HG02852 (cell line): Measurements from ENCODE around the gene ARMC9.
"Not testable (repeated sequence)": the region's sequence is repeated elsewhere in the genome, so short reads cannot be mapped to it uniquely, and the experiment has no call there.

ENCODE experiments used
- ATAC-seq: cut with Tn5 transposase; IDR thresholded peaks from one replicate; pipeline ENCODE4 v1.9.1; 2021; ENCODE audit warnings: mild to moderate bottlenecking, moderate library complexity; ENCODE audit not compliant: unreplicated experiment

ARMC9 gene

GRCh38 chr2:231182513-231182899, 15.9 kb upstream of the ARMC9 start:
- no peak for ATAC-seq

DNA sequence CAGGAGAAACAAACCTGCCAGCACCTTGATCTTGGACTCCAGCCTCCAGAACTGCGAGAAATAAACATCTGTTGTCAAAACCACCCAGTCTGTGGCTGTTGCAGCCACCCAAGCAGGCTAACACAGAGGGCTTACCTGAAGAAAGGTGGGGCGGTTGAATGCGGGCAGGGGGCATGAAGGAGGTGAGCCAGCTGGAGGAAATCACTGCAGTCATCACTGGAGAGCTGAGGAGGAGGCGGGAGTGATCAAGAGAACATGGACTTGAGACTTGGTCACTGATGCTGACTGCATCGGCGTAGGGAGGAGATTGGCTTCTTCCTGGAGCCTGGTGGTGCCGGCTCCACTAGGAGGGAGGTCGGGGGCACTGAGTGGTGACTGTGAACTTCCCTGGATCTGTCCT, 14.6 kb upstream of the ARMC9 start:
- ATAC-seq: no peak

DNA sequence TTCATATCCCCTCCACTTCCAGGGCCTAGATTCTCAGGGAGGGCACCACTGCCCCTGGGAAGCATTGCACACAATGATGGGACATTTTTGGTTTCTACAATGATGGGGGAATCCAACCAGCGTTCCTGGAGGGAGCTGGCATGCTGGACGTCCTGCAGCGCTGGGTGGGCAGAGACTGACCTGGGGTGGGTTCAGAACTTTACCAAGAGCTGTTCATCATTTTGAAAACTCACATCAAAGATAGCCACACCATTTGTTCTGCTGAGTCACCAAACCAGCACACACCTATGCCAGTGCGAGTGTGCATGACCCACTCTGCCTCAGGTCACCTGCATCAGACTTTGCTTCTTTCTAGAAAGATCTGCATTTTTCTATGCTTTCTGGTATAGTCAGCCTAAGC, 14.1 kb upstream of the ARMC9 start:
- no peak for ATAC-seq

GRCh38 chr2:231185050-231185725, 13.2 kb upstream of the ARMC9 start:
- ATAC-seq: no peak

- no peak for ATAC-seq
Measured at GRCh38 chr2:231185886-231186285, 12.5 kb upstream of the ARMC9 start.

DNA sequence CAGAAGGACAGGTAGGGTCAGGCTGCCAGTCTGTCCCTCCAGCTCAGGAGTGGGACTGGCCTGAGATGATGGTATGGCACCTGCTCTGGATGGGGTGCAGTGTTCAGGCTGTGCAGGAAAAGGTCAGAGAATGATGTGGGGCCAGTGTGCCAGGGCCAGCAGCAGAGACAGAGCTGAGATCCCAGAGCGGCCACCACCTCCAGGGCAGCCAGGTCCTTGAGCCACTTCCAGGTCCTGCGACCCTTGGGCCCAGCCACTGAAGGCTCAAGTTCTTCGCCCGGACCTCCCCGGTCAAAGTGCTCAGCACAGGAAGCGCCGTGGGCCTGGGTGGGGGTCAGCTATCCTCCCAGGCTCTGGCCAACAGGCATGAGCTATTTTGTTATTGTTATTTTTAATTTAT, 12.1 kb upstream of the ARMC9 start:
- no peak for ATAC-seq

DNA sequence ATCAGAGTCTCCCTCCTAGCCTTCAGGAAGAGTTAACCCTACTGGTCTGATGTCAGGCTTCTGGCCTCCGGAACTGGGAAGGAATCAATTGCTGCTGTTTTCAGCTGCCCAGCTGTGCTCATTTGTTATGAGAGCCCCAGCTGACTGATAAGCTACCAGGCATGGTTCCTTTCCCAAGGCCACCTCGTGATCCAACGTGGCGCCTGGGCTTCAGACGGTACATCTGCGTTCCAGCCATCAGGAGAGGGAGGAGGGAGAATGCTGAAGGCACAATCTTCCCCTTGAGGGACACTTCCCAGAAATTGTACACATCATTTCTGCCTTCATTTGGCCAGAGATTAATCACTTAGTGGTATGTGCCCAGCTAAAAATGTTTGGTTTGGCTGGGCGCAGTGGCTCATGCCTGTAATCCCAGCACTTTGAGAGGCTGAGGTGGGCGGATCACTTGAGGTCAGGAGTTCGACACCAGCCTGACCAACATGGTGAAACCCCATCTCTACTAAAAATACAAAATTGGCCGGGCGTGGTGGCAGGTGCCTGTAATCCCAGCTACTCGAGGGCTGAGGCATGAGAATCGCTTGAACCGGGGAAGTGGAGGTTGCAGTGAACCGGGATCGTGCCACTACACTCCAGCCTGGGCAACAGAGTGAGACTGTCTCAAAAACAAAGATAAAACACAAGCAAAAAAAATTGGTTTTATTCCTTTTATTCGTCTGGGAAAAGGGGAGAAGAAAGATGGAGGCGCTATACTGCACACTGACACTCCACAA, 10.5 kb upstream of the ARMC9 start:
- no peak for ATAC-seq

DNA sequence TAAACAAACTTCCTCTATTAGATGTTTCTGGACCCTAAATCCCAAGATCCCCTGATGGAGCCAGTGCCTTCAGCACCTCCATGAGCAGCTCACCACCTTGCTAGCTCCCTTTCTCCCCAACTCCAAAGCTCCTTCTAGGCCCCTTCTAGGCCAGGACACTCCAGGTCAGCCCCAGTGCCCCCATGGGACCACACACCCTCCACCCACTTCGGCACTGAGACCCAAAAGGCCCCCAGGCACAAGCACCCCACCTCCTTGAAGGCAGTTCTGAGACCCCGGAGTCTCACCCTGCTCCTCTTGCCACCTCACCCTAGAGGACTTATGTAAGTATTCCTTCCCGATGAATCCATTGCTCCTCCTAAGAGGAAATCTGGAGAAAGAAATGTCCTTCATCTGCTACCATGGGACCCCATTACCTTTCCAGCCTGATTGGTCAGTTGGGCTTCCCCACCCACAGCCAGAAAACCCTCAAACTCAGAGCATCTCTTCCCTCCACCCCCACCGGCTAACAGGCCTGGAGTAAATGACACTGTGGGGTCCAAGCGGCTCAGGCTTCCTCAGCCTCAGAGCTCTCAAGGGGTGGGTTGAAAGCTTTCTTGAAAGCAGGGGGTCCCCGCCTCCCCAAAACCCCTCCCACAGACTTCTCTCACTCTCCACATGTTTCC, 9.8 kb upstream of the ARMC9 start:
- ATAC-seq: no peak

GRCh38 chr2:231189171-231189530, 9.3 kb upstream of the ARMC9 start:
- ATAC-seq: no peak

DNA sequence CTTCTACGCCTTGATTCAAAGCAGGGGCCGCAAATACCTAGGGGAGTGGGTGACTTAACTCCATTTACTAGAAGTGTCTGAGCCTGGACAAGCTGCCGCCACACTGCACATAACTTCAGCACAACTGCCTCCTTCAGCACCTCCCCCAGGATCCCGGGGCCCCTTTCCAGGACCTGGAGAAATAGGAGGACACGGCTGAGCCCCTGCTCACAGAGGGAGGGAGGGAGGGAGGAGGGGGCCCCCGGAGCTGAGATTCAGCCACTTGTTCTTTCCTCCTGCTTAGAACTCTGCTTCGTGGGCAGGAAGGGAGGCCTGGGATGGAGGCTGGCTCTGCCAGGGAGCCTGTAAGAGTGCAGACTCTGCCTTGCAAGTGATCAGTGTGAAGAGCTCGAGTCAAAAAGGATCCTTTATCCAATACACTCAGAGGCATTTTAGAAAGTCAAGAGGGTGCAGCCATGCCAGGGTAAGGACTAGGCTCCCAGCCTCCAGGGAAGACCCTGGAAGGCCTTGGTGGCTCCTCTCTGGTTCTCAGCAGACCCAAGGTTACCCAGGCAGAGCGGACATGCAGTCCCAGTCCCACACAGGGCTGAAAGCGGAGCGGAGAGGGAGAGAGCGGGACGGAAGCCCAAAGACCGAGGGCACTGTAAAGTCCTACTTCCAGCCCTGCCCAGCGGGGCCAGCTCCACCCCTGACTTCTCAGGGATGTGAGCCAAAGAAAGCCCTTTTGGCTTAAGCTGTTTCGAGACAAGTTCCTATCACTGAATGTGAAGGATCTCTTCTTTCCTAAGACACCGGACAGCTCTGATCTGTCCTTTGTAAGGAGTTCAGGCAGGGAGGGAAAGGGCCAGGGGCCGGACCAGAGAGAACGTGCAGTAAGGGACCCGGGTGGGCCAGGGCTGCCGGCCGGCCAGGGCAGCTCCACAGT, 8.6 kb upstream of the ARMC9 start:
- no peak for ATAC-seq

DNA sequence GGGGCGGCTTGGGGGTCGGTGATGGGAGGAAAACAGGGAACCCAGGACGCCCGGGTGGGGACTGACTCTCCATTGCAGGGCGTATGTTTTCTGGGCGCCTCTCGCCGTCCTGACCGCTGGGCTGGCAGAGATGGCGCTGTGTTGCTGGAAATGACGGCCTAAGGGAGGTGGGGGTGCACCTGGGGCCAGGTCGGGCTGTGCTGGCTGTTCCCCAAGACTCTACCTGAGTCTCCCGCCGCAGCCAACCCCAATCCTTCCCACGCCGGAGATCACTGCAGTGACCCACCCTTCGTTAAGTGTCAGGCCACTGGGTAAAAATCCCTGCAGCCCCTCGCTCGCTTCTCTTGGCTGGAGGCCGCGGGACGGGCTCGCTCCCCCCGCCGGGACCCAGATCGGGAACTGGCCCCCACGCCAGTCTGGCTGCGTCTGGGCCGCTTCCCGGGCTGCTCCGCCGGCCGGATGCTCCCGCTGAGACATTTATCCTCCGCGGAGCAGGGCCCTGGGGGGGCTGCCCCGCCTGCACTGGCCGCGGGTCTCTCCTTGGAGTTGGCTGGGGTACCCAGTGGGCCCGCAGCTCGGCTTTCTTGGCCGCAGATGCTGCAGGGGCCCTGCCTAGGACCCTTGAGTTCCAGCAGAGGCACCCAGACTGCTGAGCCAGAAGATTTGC, 7.8 kb upstream of the ARMC9 start:
- ATAC-seq: no peak

GRCh38 chr2:231191896-231192872, 6.2 kb upstream of the ARMC9 start:
- ATAC-seq: no peak

- no peak for ATAC-seq
Measured at GRCh38 chr2:231193216-231193615, 5.2 kb upstream of the ARMC9 start.

DNA sequence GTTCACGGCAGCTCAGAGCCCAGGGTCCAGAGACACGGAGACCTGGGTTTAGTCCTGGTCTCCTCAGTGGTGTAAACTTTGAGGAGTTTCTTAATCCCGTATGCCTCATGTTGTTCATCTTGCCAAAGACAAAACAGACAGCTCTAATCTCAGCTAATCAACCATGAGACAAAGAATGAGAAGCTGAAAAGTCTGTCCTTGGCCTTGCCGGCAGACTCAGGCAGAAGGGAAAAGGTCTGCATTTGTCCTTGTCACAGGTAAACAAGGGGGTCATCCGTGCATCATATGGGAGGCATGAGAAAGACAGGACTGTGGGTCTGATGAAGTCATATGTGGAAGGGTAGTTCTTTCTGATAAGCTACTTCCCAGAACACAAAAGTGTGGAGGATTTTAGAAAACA, 1.8 kb upstream of the ARMC9 start:
- no peak for ATAC-seq

- not testable (repeated sequence) for ATAC-seq
Measured at GRCh38 chr2:231197196-231197595, 1.2 kb upstream of the ARMC9 start.

- ATAC-seq: no peak
Measured at GRCh38 chr2:231197706-231198290, 633 bp upstream of the ARMC9 start.

DNA sequence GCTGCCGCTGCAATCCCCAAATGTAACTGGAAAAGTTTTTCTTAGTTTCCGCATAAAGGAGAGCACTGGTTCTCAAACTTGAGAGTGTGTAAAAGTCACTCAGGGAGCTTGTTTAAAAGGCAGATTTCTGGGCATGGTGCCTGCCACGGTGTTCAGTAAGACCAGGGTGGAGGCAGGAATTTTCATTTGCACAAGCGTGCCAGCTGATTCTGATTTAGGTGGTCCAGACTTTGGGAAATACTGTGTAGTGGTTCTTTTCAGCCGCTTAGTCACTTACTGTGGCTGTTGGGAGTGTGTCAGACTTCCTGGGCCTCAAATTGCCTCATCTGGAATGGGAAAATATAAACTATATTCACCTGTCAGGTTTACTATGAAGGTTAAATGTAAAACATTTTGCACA, 788 bp downstream of the ARMC9 start:
- ATAC-seq: no peak

GRCh38 chr2:231200805-231201474, 2.5 kb downstream of the ARMC9 start:
- ATAC-seq: no peak

DNA sequence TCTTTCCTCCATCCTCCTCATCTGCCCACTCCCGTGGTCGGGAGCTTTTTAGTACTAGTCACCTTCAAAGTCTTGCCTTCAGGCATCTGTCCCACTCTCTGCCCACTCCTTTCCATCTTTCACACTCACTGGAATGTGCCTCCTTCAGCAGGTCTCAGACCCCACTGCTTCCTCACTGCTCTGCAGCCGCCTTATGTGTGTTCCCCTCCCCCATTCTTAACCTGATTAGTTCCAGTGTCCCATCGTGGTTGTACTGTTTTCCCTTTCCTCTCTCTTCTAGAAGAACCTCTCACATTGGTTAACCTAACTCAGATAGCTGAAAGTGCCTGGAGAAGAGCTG, 3.0 kb downstream of the ARMC9 start:
- no peak for ATAC-seq
